Smooth muscle cell (in vitro differentiated cells): ENCODE measurements around the gene LURAP1L. TPM values are rescaled to one million over a fixed set of nuclear protein-coding genes. Genes with fewer than 3 reads are reported as not detected.

ENCODE experiments used
- DNase-seq: peaks from one replicate; lab custom pipeline; 2025; ENCODE audit not compliant: unreplicated experiment; lab: John Stamatoyannopoulos, UW
- H2AFZ ChIP-seq: fragments of 200-600 bp; sonication (generic); 2 replicates; pipeline ENCODE4 v1.6.0; 2016; ENCODE audit warnings: antibody characterized with exemption, low read depth, mild to moderate bottlenecking
- H3F3A ChIP-seq: fragments of 200-600 bp; sonication (generic); 2 replicates; pipeline ENCODE4 v1.6.0; 2017; ENCODE audit warnings: antibody characterized with exemption, low read depth
- H3K27ac ChIP-seq: fragments of 200-600 bp; sonication (generic); 2 replicates; pipeline ENCODE4 v1.5.1; 2016; ENCODE audit warnings: low read depth, mild to moderate bottlenecking
- H3K27me3 ChIP-seq: fragments of 200-600 bp; sonication (generic); 2 replicates; pipeline ENCODE4 v1.6.1; 2016; ENCODE audit warnings: low read depth, mild to moderate bottlenecking
- H3K36me3 ChIP-seq: fragments of 200-600 bp; sonication (generic); 2 replicates; pipeline ENCODE4 v1.5.1; 2016; ENCODE audit warnings: low read depth
- H3K4me1 ChIP-seq: fragments of 200-600 bp; sonication (generic); 2 replicates; pipeline ENCODE4 v1.5.1; 2016; ENCODE audit warnings: low read depth
- H3K4me2 ChIP-seq: fragments of 200-600 bp; sonication (generic); 2 replicates; pipeline ENCODE4 v1.6.0; 2016; ENCODE audit warnings: mild to moderate bottlenecking
- H3K4me3 ChIP-seq: fragments of 200-600 bp; sonication (generic); 2 replicates; pipeline ENCODE4 v1.5.1; 2016; ENCODE audit warnings: mild to moderate bottlenecking
- H3K79me2 ChIP-seq: fragments of 200-600 bp; sonication (generic); 2 replicates; pipeline ENCODE4 v1.6.0; 2016; ENCODE audit warnings: low read depth, mild to moderate bottlenecking
- H3K9ac ChIP-seq: fragments of 200-600 bp; sonication (generic); 2 replicates; pipeline ENCODE4 v1.6.0; 2016; ENCODE audit warnings: low read depth
- H3K9me3 ChIP-seq: fragments of 200-600 bp; sonication (generic); replicated peaks from 2 replicates; pipeline ENCODE4 v1.5.1; 2016; ENCODE audit warnings: low read depth
- H4K20me1 ChIP-seq: fragments of 200-600 bp; sonication (generic); 2 replicates; pipeline ENCODE4 v1.6.0; 2016; ENCODE audit warnings: low read depth
- CTCF ChIP-seq: fragments of 200-600 bp; sonication (generic); IDR thresholded peaks from 2 replicates; pipeline ENCODE4 v1.5.1; 2017; ENCODE audit warnings: borderline replicate concordance, mild to moderate bottlenecking, antibody characterized with exemption; ENCODE audit not compliant: insufficient read depth, poor library complexity, severe bottlenecking
- WGBS: methylation state at CpG from one replicate; pipeline ENCODE4 v1.1.7; 2016; ENCODE audit warnings: low lambda C conversion rate; 5-methylcytosine and 5-hydroxymethylcytosine counted together
- polyA plus RNA-seq: library from polyadenylated mRNA; unstranded; fragments of >200 nt; fragmentation: Nextera tagmentation; extraction: Ambion mirVana; gene quantifications from 2 replicates; pipeline ENCODE4 v1.2.1, GENCODE V29; 2016
- total RNA-seq: library from RNA; depleted of rRNA; stranded (reverse); fragments of >200 nt; gene quantifications from 2 replicates; pipeline ENCODE4 v1.2.3, GENCODE V29; 2014

LURAP1L gene
- total and polyA plus RNA-seq, 2 experiments from 2014 or later, result 22.8 to 27.6 TPM

- H3K9me3 ChIP-seq, result no peaks in the 10 kb centered on the region
- no peaks in the 10 kb centered on the region for H3K79me2 ChIP-seq
- no peak overlapping the region for H3K4me2 ChIP-seq
- no peaks in the 10 kb centered on the region for H3K4me1 ChIP-seq
- no peak overlapping the region for H3K27ac ChIP-seq
- no peaks in the 10 kb centered on the region for H3K27me3 ChIP-seq
- 90% methylated on average over 3 of the region's 3 CpGs for WGBS
- H3K9ac ChIP-seq, result no peak overlapping the region
- H3K4me3 ChIP-seq, result no peak overlapping the region
- H3K36me3 ChIP-seq, result no peaks in the 10 kb centered on the region
- no peak for DNase-seq
- no peaks in the 10 kb centered on the region for H4K20me1 ChIP-seq
- no peak overlapping the region for H2AFZ ChIP-seq
- TF ChIP-seq CTCF, result no peak
- H3F3A ChIP-seq, result no peaks in the 10 kb centered on the region
Measured at GRCh38 chr9:12732971-12733370, 41.8 kb upstream of the LURAP1L start.

- TF ChIP-seq CTCF, result no peak
- Histone ChIP-seq H3K4me3 (no peak overlapping the region), H3K9ac (no peak overlapping the region), H4K20me1 (no peaks in the 10 kb centered on the region), H3K27me3 (no peaks in the 10 kb centered on the region), H3F3A (no peaks in the 10 kb centered on the region), H3K79me2 (no peaks in the 10 kb centered on the region), H3K4me1 (no peaks in the 10 kb centered on the region), H3K27ac (no peak overlapping the region), H3K4me2 (no peak overlapping the region), H3K36me3 (no peaks in the 10 kb centered on the region), H3K9me3 (no peaks in the 10 kb centered on the region), H2AFZ (no peak overlapping the region)
- no peak for DNase-seq
- 74% methylated on average over 3 of the region's 3 CpGs for WGBS
Measured at GRCh38 chr9:12735665-12736064, 39.2 kb upstream of the LURAP1L start.

GRCh38 chr9:12737871-12738270 lies 36.9 kb upstream of the LURAP1L start:
- Histone ChIP-seq H3K27me3 (no peaks in the 10 kb centered on the region), H2AFZ (peak overlapping the region; percentile 64), H3F3A (no peaks in the 10 kb centered on the region), H3K4me1 (no peaks in the 10 kb centered on the region), H3K79me2 (no peaks in the 10 kb centered on the region), H3K4me3 (no peak overlapping the region), H4K20me1 (no peaks in the 10 kb centered on the region), H3K27ac (peak overlapping the region; percentile 2), H3K36me3 (no peaks in the 10 kb centered on the region), H3K4me2 (no peak overlapping the region), H3K9ac (no peak overlapping the region), H3K9me3 (no peaks in the 10 kb centered on the region)
- WGBS, result 0% methylated on average over 1 of the region's 1 CpG
- TF ChIP-seq CTCF, result no peak
- no peak for DNase-seq

- no peak overlapping the region for H3K4me2 ChIP-seq
- peak overlapping the region; percentile 83 for H3K27ac ChIP-seq
- no peaks in the 10 kb centered on the region for H4K20me1 ChIP-seq
- H3K9ac ChIP-seq, result peak overlapping the region; percentile 41
- no peak for TF ChIP-seq CTCF
- no peaks in the 10 kb centered on the region for H3K4me1 ChIP-seq
- no peak for DNase-seq
- no peak overlapping the region for H3K4me3 ChIP-seq
- H2AFZ ChIP-seq, result no peak overlapping the region
- no peaks in the 10 kb centered on the region for H3F3A ChIP-seq
- no peaks in the 10 kb centered on the region for H3K27me3 ChIP-seq
- H3K36me3 ChIP-seq, result no peaks in the 10 kb centered on the region
- H3K79me2 ChIP-seq, result no peaks in the 10 kb centered on the region
- H3K9me3 ChIP-seq, result no peaks in the 10 kb centered on the region
Measured at GRCh38 chr9:12739014-12739652, 35.7 kb upstream of the LURAP1L start.
